HCT116 (cell line): ENCODE results near the gene KLK12. TPM values are rescaled to one million over a fixed set of nuclear protein-coding genes. Genes with fewer than 3 reads are reported as not detected.
A peak's percentile ranks its signal among the peaks of the same experiment; 100 is the strongest.

Experiments
- ATAC-seq: fragments of 200-7000 bp; cut with Tn5 transposase; 2 replicates; pipeline ENCODE4 v1.9.1; 2020; ENCODE audit warnings: mild to moderate bottlenecking, moderate library complexity
- BruUV-seq: library from RNA; stranded (reverse); fragments of 400-500 nt; replicated peaks from 2 replicates; lab custom pipeline; 2021; lab: Mats Ljungman, UMichigan
- CTCF ChIA-PET: fragments of 300-600 bp; sonication (Branson Sonifier 250); formaldehyde crosslinking; loops from one replicate; lab custom pipeline; 2021; ENCODE audit warnings: antibody characterized with exemption; lab: Charles Lee
- POLR2A ChIA-PET: fragments of 300-600, 350-600 bp; sonication (Branson Sonifier 250); formaldehyde crosslinking; loops from one replicate; lab custom pipeline; 2021; ENCODE audit warnings: antibody characterized with exemption; lab: Charles Lee
- RAD21 ChIA-PET, 2 experiments: fragments of 300-600 bp; sonication (Branson Sonifier 250); formaldehyde crosslinking; loops; one replicate each; lab custom pipeline; 2023; ENCODE audit warnings: low total read pairs in 2 of 2; ENCODE audit not compliant: uncharacterized antibody in 2 of 2, unreplicated experiment in 2 of 2, low non-redundant PET in 1 of 2; lab: Charles Lee
- DNase-seq: peaks from one replicate; pipeline ENCODE4 v3.0.0-alpha.2; 2010; ENCODE audit warnings: low read depth, low spot score
- H2AFZ ChIP-seq: fragments of 200-600 bp; shearing (Covaris generic), sonication (generic); 2 replicates; pipeline ENCODE4 v1.6.1; 2017; ENCODE audit warnings: low read depth, mixed run types, mixed read lengths, antibody characterized with exemption, low read length; ENCODE audit not compliant: poor library complexity, severe bottlenecking
- H3K27ac ChIP-seq: 2 replicates; pipeline ENCODE4 v1.5.1; 2012; ENCODE audit warnings: low read depth, low read length
- H3K27me3 ChIP-seq: fragments of 200-600 bp; sonication (generic); 2 replicates; pipeline ENCODE4 v1.6.1; 2016; ENCODE audit warnings: mixed run types, low read length, mixed read lengths; ENCODE audit not compliant: insufficient read depth
- H3K36me3 ChIP-seq, 2 experiments: fragments of 200-500 bp in 1 of 2; fragments of 200-600 bp in 1 of 2; sonication (Bioruptor generic) in 1 of 2; sonication (generic) in 1 of 2; 2 replicates each; pipeline versions ENCODE4 v1.5.1 to v1.6.1; 2014 to 2016; ENCODE audit warnings: low read length in 2 of 2, inconsistent platforms in 1 of 2, mixed read lengths in 1 of 2, mixed run types in 1 of 2; ENCODE audit not compliant: insufficient read depth in 2 of 2, control insufficient read depth in 1 of 2
- H3K4me1 ChIP-seq, 2 experiments: fragments of 200-600 bp in 1 of 2; sonication (generic) in 1 of 2; 2 replicates each; pipeline versions ENCODE4 v1.5.1 to v1.6.1; 2012 to 2017; ENCODE audit warnings: low read length in 2 of 2, inconsistent platforms in 1 of 2, mild to moderate bottlenecking in 1 of 2, mixed read lengths in 1 of 2, mixed run types in 1 of 2, moderate library complexity in 1 of 2; ENCODE audit not compliant: insufficient read depth in 2 of 2, control insufficient read depth in 1 of 2
- H3K4me2 ChIP-seq: fragments of 200-600 bp; sonication (generic); 2 replicates; pipeline ENCODE4 v1.6.1; 2017; ENCODE audit warnings: mixed run types, low read length, mixed read lengths
- H3K4me3 ChIP-seq, 2 experiments: fragments of 200-600 bp in 1 of 2; sonication (generic) in 1 of 2; replicated peaks in 1 of 2; 2 replicates each; pipeline ENCODE4 v1.5.1; 2011 to 2016; ENCODE audit warnings: low read length in 2 of 2, control low read depth in 1 of 2, low read depth in 1 of 2, mild to moderate bottlenecking in 1 of 2, mixed read lengths in 1 of 2, mixed run types in 1 of 2
- H3K79me2 ChIP-seq: fragments of 200-600 bp; sonication (generic); 2 replicates; pipeline ENCODE4 v1.6.1; 2017; ENCODE audit warnings: mild to moderate bottlenecking, mixed run types, low read length, moderate library complexity, mixed read lengths; ENCODE audit not compliant: insufficient read depth
- H3K9ac ChIP-seq: fragments of 200-600 bp; sonication (generic); 2 replicates; pipeline ENCODE4 v1.6.1; 2016; ENCODE audit warnings: low read length, mixed read lengths
- H3K9me2 ChIP-seq: fragments of 200-600 bp; sonication (generic), shearing (Covaris generic); 2 replicates; pipeline ENCODE4 v1.6.1; 2017; ENCODE audit warnings: mixed run types, mild to moderate bottlenecking, moderate library complexity; ENCODE audit not compliant: insufficient read depth
- H3K9me3 ChIP-seq, 2 experiments: fragments of 200-500 bp in 1 of 2; fragments of 200-600 bp in 1 of 2; sonication (Bioruptor generic) in 1 of 2; sonication (generic) in 1 of 2; 2 replicates each; pipeline ENCODE4 v1.6.1; 2014 to 2017; ENCODE audit warnings: low read length in 2 of 2, mixed read lengths in 2 of 2, inconsistent platforms in 1 of 2, low read depth in 1 of 2, mild to moderate bottlenecking in 1 of 2, mixed run types in 1 of 2, moderate library complexity in 1 of 2; ENCODE audit not compliant: control insufficient read depth in 1 of 2, insufficient read depth in 1 of 2
- H4K20me1 ChIP-seq: fragments of 200-600 bp; sonication (generic), shearing (Covaris generic); 2 replicates; pipeline ENCODE4 v1.6.1; 2017; ENCODE audit warnings: mixed run types, mild to moderate bottlenecking, moderate library complexity; ENCODE audit not compliant: insufficient read depth
- EGR1 ChIP-seq: IDR thresholded peaks from 2 replicates; pipeline ENCODE4 v1.6.1; 2012; ENCODE audit warnings: low read depth
- ELF1 ChIP-seq: IDR thresholded peaks from 2 replicates; pipeline ENCODE4 v1.6.1; 2012; ENCODE audit warnings: low read depth, borderline replicate concordance
- EZH2 ChIP-seq: fragments of 200-600 bp; sonication (generic); IDR thresholded peaks from 2 replicates; pipeline ENCODE4 v1.6.1; 2017; ENCODE audit warnings: antibody characterized with exemption, mixed run types
- EZH2phosphoT487 ChIP-seq: fragments of 200-600 bp; IDR thresholded peaks from 2 replicates; pipeline ENCODE4 v1.6.1; 2018; ENCODE audit warnings: antibody characterized with exemption, borderline replicate concordance
- POLR2A ChIP-seq: IDR thresholded peaks from 2 replicates; pipeline ENCODE4 v1.7.0; 2011; ENCODE audit warnings: borderline replicate concordance; ENCODE audit not compliant: insufficient read depth, insufficient read length; ENCODE audit errors: extremely low read depth
- POLR2AphosphoS5 ChIP-seq: IDR thresholded peaks from 2 replicates; pipeline ENCODE4 v1.6.1; 2011; ENCODE audit warnings: mild to moderate bottlenecking, low read depth, low read length, moderate library complexity
- SP1 ChIP-seq: IDR thresholded peaks from 2 replicates; pipeline ENCODE4 v1.6.1; 2012; ENCODE audit warnings: low read depth
- TCF7L2 ChIP-seq: IDR thresholded peaks from 2 replicates; pipeline ENCODE4 v1.7.0; 2011; ENCODE audit warnings: borderline replicate concordance, inconsistent platforms; ENCODE audit not compliant: insufficient read depth, insufficient read length; ENCODE audit errors: extremely low read depth
- YY1 ChIP-seq: IDR thresholded peaks from 2 replicates; pipeline ENCODE4 v1.6.1; 2011; ENCODE audit warnings: low read length, low read depth, moderate library complexity, mild to moderate bottlenecking; ENCODE audit not compliant: insufficient replicate concordance; ENCODE audit errors: extremely low read depth
- ZFX ChIP-seq: fragments of 450-650 bp; IDR thresholded peaks from 2 replicates; pipeline ENCODE4 v1.6.1; 2017
- ZNF274 ChIP-seq: fragments of 200-500 bp; sonication (Bioruptor generic); IDR thresholded peaks from 2 replicates; pipeline ENCODE4 v1.6.1; 2014; ENCODE audit warnings: mild to moderate bottlenecking, low read depth, low read length, inconsistent platforms
- intact Hi-C: fragments of 100-400 bp; cut with micrococcal nuclease; formaldehyde crosslinking; loops from 2 replicates; pipeline ENCODE4 v1.10.0; 2022
- total RNA-seq: library from RNA; stranded (reverse); gene quantifications from one replicate; pipeline ENCODE4 v1.2.1, GENCODE V29; 2021; ENCODE audit not compliant: unreplicated experiment
- TF ChIP-seq, protein P1 (sequence below): IDR thresholded peaks from 2 replicates; pipeline ENCODE4 v1.6.1; 2012; ENCODE audit warnings: low read depth
- TF ChIP-seq, protein P2 (sequence below), 3 experiments: fragments of 200-600 bp in 1 of 3; sonication (generic) in 1 of 3; IDR thresholded peaks in 2 of 3; conservative IDR thresholded peaks in 1 of 3; 2 replicates each; pipeline ENCODE4 v1.5.1; 2012 to 2017; ENCODE audit warnings: low read depth in 2 of 3, low read length in 2 of 3, antibody characterized with exemption in 1 of 3, borderline replicate concordance in 1 of 3, control low read depth in 1 of 3, mild to moderate bottlenecking in 1 of 3, mixed read lengths in 1 of 3, mixed run types in 1 of 3, moderate library complexity in 1 of 3; ENCODE audit not compliant: insufficient read depth in 1 of 3
- TF ChIP-seq, protein P3 (sequence below): IDR thresholded peaks from 2 replicates; pipeline ENCODE4 v1.6.1; 2012

Gene KLK12
- total RNA-seq, 1 experiment from 2014 or later, result not detected

DNA sequence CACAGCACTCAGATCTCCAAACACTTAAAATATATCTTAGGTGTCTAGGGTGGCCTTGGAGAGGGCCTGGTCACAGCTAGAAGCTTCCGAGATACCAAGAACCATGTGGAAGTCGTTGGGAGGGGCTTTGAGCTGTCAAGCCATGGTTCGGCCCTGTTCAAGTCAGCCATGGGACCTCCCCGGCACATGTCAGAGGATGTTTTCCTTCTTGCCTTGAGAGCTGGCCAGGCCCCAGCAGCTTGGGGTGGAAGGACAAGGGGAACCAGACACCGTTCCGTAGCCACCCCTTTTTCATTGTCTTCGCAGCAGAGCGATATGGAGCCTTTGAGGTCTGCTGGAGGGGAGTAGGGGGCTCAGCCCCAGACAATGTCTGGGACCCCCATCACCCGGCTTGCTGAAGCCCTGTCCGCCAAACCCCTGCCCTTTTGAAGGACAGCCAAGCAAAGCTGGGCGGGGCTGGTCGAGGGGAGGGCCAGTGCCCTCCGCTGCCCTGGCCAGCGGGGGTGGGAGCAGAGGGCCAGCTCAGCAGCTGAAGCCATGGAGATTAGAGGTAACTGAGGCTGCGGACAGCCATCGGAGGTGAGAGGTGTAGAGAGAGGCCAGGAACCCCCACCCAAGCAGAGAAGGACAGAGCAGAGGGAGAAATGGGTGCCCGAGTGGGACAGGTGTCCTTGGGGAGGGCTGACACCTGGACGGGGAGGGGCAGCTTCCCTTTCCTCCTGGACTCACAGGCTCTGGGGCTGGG is 8.8 kb downstream of the KLK12 start:
- Histone ChIP-seq H3K27ac (no peak overlapping the region), H3K9ac (no peak overlapping the region), H3K9me3 (no peaks in the 10 kb centered on the region), H3K4me3 (no peak overlapping the region), H3K4me1 (peaks cover 5 to 17% of the 10 kb centered on the region in 2 experiments; a peak in 3 of 4 replicates), H3K36me3 (no peaks in the 10 kb centered on the region), H4K20me1 (no peaks in the 10 kb centered on the region), H2AFZ (no peak overlapping the region), H3K27me3 (no peaks in the 10 kb centered on the region), H3K79me2 (no peaks in the 10 kb centered on the region), H3K4me2 (0 out of 2 replicates have a peak overlapping the region, but pooled peaks have one; percentile 8), H3K9me2 (no peaks in the 10 kb centered on the region)
- no TSS peak for BruUV-seq
- ChIA-PET POLR2A (no interaction called here), CTCF (interaction anchor here (1.5 kb wide), 1 partner anchor 9 kb away, joined by 6 read pairs; no protein-coding TSS in a partner anchor), RAD21 (no interaction called here)
- TF ChIP-seq TCF7L2 (no peak), EGR1 (no peak)
- TF ChIP-seq, protein P1, sequence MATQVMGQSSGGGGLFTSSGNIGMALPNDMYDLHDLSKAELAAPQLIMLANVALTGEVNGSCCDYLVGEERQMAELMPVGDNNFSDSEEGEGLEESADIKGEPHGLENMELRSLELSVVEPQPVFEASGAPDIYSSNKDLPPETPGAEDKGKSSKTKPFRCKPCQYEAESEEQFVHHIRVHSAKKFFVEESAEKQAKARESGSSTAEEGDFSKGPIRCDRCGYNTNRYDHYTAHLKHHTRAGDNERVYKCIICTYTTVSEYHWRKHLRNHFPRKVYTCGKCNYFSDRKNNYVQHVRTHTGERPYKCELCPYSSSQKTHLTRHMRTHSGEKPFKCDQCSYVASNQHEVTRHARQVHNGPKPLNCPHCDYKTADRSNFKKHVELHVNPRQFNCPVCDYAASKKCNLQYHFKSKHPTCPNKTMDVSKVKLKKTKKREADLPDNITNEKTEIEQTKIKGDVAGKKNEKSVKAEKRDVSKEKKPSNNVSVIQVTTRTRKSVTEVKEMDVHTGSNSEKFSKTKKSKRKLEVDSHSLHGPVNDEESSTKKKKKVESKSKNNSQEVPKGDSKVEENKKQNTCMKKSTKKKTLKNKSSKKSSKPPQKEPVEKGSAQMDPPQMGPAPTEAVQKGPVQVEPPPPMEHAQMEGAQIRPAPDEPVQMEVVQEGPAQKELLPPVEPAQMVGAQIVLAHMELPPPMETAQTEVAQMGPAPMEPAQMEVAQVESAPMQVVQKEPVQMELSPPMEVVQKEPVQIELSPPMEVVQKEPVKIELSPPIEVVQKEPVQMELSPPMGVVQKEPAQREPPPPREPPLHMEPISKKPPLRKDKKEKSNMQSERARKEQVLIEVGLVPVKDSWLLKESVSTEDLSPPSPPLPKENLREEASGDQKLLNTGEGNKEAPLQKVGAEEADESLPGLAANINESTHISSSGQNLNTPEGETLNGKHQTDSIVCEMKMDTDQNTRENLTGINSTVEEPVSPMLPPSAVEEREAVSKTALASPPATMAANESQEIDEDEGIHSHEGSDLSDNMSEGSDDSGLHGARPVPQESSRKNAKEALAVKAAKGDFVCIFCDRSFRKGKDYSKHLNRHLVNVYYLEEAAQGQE, result no peak
- no peak for ATAC-seq
- DNase-seq, result no peak
- intact Hi-C loops, result no loop called here

DNA sequence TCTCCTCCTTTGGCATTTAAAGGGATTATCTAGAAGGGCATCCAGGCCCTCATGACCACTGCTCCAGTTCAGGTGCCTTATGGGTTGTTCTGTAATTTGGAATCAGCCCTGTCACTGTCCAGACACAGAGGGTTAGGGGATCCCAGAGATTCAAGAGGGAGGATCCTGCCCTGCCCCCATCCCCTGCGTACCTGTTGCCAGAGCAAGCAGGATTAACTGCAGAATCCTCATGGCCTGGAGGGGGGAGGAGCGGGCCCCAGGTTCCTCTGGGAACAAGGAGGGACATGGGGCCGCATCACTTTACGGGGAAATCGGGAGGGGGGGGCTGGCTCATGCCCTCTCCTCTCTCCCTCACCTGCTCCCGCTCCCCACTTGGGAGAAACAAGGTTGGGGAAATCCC is 9.4 kb downstream of the KLK12 start:
- H3K9me3 ChIP-seq, result no peaks in the 10 kb centered on the region
- ChIA-PET RAD21 (no interaction called here), POLR2A (no interaction called here), CTCF (interaction anchor here (1.5 kb wide), 1 partner anchor 8 kb away, joined by 6 read pairs; no protein-coding TSS in a partner anchor)
- H4K20me1 ChIP-seq, result no peaks in the 10 kb centered on the region
- ATAC-seq, result no peak
- H3K4me1 ChIP-seq, result peaks cover 6 to 23% of the 10 kb centered on the region in 2 experiments; a peak in 3 of 4 replicates
- intact Hi-C loops, result no loop called here
- no TSS peak for BruUV-seq
- H3K4me3 ChIP-seq, result no peak overlapping the region
- H3K9me2 ChIP-seq, result no peaks in the 10 kb centered on the region
- no peak overlapping the region for H3K4me2 ChIP-seq
- H3K27me3 ChIP-seq, result no peaks in the 10 kb centered on the region
- no peaks in the 10 kb centered on the region for H3K36me3 ChIP-seq
- no peak overlapping the region for H3K9ac ChIP-seq
- H2AFZ ChIP-seq, result no peak overlapping the region
- no peaks in the 10 kb centered on the region for H3K79me2 ChIP-seq
- H3K27ac ChIP-seq, result no peak overlapping the region
- DNase-seq, result no peak
- TF ChIP-seq, protein P2, sequence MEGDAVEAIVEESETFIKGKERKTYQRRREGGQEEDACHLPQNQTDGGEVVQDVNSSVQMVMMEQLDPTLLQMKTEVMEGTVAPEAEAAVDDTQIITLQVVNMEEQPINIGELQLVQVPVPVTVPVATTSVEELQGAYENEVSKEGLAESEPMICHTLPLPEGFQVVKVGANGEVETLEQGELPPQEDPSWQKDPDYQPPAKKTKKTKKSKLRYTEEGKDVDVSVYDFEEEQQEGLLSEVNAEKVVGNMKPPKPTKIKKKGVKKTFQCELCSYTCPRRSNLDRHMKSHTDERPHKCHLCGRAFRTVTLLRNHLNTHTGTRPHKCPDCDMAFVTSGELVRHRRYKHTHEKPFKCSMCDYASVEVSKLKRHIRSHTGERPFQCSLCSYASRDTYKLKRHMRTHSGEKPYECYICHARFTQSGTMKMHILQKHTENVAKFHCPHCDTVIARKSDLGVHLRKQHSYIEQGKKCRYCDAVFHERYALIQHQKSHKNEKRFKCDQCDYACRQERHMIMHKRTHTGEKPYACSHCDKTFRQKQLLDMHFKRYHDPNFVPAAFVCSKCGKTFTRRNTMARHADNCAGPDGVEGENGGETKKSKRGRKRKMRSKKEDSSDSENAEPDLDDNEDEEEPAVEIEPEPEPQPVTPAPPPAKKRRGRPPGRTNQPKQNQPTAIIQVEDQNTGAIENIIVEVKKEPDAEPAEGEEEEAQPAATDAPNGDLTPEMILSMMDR (IDR thresholded peaks at IDR 0.05 in 2 of 3, conservative IDR thresholded peaks at IDR 0.05 in 1 of 3; ENCODE audit: borderline replicate concordance in 1 of 3, insufficient read depth in 1 of 3, low read depth in 2 of 3, low read length in 2 of 3), result no peak
- TF ChIP-seq, protein P3, sequence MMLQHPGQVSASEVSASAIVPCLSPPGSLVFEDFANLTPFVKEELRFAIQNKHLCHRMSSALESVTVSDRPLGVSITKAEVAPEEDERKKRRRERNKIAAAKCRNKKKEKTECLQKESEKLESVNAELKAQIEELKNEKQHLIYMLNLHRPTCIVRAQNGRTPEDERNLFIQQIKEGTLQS, result no peak
- TF ChIP-seq EZH2 (no peak), ELF1 (no peak), POLR2A (no peak), ZNF274 (no peak), POLR2AphosphoS5 (no peak), YY1 (no peak), EZH2phosphoT487 (no peak), SP1 (no peak), ZFX (no peak)
